GM12873 (cell line): Measurements from ENCODE around the gene ZBTB44.

Source experiments
- TF ChIP-seq, protein P1 (sequence below): IDR thresholded peaks from 2 replicates; pipeline ENCODE4 v1.5.1; 2012; ENCODE audit warnings: low read depth, mild to moderate bottlenecking, moderate library complexity, low read length, control low read depth; ENCODE audit not compliant: insufficient read depth; ENCODE audit errors: missing control alignments

ZBTB44 gene

DNA sequence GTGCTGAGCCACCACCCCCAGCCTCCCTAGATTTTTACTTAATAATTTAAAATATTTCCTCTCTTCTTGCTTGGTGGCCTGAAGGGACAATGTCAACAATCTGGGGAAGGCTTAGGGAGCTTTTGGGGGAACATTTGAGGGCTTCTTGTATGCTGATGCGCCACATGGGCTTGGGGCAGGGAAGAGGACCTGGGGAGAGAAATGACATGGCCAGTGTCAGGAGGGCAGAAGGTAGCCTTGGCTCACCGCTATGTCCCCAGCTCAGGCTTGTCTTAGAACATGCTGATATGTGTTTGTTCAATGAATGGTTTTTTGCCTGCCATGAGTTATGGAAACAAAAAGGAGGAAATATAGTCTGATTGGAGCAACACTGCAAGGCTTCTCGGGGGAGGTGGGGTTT is 103.6 kb downstream of the ZBTB44 start:
- TF ChIP-seq, protein P1, sequence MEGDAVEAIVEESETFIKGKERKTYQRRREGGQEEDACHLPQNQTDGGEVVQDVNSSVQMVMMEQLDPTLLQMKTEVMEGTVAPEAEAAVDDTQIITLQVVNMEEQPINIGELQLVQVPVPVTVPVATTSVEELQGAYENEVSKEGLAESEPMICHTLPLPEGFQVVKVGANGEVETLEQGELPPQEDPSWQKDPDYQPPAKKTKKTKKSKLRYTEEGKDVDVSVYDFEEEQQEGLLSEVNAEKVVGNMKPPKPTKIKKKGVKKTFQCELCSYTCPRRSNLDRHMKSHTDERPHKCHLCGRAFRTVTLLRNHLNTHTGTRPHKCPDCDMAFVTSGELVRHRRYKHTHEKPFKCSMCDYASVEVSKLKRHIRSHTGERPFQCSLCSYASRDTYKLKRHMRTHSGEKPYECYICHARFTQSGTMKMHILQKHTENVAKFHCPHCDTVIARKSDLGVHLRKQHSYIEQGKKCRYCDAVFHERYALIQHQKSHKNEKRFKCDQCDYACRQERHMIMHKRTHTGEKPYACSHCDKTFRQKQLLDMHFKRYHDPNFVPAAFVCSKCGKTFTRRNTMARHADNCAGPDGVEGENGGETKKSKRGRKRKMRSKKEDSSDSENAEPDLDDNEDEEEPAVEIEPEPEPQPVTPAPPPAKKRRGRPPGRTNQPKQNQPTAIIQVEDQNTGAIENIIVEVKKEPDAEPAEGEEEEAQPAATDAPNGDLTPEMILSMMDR, result no peak

DNA sequence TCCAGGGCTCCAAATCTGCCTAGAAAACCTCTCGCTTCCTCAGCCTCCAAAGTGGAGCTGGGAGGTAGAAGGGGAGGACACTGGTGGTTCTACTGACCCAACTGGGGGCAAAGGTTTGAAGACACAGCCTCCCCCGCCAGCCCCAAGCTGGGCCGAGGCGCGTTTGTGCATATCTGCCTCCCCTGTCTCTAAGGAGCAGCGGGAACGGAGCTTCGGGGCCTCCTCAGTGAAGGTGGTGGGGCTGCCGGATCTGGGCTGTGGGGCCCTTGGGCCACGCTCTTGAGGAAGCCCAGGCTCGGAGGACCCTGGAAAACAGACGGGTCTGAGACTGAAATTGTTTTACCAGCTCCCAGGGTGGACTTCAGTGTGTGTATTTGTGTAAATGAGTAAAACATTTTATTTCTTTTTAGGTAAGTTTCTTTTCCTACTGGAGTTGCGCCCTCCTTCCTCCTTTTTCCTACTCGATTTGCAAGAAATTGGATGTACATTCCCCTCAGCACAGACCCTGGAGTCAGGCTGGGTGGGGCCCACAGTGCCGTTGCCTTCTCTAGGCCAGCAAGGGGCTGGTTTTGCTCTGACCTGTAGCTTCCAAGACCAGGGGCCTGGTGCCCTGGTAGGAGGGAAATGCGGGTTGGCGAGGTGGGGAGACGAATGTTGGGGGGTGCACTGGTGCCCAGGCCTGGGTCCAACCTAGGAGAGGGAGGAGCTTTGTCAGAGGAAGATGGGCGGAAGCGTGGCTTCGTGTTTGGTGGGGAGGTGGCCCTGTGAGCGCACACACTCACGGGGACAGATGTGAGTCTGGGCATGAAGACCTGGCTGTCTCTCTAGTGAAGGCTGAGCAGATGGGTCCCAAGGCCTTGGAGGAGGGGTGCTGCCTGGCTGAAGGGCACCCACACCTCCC is 104.5 kb downstream of the ZBTB44 start:
- TF ChIP-seq, protein P1, result no peak

DNA sequence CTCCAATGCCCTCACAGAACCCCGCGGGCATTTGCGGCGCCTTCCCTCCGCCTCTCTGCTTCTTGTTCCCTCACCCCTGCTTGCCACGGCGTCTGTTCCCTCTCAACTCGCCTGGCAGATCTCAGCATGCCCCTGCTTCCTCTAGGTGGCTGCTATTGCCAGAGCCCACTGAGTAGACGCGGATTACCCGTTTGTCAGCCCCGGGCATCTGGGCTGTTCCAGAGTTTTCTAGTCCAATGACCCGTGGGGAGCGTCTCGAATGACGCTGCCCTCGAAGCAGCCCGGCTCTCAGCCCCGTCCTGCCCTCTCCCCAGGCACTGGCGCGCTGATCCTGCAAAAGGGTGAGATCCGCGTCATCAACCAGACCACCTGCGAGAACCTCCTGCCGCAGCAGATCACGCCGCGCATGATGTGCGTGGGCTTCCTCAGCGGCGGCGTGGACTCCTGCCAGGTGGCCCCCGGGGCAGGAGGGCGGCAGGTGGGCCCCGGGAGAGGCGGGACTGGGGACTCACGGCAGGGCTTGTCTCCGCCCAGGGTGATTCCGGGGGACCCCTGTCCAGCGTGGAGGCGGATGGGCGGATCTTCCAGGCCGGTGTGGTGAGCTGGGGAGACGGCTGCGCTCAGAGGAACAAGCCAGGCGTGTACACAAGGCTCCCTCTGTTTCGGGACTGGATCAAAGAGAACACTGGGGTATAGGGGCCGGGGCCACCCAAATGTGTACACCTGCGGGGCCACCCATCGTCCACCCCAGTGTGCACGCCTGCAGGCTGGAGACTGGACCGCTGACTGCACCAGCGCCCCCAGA is 105.4 kb downstream of the ZBTB44 start:
- TF ChIP-seq, protein P1, result no peak

DNA sequence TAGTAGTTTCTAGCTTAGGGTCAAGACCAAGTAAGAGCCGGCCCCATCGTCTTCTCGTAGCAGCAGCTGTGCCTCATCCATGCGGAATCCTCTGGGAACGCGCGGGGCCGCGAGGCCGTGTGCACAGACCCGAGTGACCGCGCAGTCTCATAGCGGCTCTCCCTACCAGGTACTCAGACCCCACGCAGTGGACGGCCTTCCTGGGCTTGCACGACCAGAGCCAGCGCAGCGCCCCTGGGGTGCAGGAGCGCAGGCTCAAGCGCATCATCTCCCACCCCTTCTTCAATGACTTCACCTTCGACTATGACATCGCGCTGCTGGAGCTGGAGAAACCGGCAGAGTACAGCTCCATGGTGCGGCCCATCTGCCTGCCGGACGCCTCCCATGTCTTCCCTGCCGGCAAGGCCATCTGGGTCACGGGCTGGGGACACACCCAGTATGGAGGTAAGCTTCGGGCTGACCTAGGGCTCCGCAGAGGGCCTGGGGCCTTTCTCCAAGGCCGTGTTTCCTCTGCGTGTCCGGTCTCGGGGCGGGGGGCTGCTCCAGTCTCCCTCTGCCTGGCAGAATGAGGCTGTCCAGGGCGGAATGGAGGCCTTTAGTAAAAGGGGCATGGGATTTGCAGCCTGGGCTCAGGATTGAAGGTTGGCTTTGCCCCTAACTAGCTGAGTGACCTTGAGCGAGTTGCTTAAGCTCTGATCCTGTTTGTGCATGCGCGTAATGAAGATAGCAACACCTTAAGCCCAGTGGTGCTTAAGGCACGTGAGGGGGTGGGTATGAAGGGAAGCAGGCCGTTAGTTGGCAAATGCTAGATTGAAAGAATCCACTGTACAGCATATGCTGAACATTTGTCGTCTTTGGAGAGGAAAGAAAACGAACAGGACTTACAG is 106.2 kb downstream of the ZBTB44 start:
- TF ChIP-seq, protein P1, result no peak

DNA sequence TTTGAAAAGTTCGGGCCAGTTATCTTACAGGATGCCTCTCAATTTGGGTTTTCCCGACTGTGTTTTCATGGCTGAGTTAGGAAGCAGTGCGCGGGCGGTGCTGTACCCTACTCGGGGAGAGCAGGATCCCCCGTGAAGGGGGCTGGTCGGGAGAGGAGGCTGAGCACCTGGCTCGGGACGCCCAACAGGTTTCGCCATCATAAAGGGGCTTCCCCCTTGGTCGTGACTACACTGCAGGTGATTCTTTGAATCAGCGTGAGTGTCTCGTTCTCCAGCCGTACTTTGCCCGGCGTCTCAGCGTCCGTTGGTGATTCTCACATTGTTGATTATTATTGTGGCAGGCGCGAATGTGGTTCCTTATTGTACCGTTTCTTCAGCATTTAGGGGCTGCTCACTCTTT is 108.6 kb downstream of the ZBTB44 start:
- TF ChIP-seq, protein P1, result no peak

DNA sequence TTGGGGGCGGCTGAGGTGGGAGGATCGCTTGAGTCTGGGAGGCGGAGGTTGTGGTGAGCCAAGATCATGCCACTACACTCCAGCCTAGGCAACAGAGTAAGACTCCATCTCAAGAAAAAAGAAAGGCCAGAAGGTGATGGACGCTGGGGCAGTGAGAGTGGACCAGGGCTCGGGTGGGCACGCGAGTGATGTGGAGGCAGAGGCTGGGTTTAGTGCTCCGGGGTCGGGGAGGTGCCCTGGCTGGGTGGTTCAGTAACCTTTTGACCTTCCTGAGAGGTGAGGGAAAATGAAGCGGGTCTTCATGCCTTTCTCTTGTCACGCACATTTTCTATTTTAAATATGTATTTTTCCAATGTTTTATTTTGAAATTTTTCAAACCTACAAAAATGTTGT is 110.0 kb downstream of the ZBTB44 start:
- TF ChIP-seq, protein P1, result no peak
